ENCODE results near the gene SLC37A3. TPM values are rescaled to one million over a fixed set of nuclear protein-coding genes. Genes with fewer than 3 reads are reported as not detected.

Gene SLC37A3, protein sequence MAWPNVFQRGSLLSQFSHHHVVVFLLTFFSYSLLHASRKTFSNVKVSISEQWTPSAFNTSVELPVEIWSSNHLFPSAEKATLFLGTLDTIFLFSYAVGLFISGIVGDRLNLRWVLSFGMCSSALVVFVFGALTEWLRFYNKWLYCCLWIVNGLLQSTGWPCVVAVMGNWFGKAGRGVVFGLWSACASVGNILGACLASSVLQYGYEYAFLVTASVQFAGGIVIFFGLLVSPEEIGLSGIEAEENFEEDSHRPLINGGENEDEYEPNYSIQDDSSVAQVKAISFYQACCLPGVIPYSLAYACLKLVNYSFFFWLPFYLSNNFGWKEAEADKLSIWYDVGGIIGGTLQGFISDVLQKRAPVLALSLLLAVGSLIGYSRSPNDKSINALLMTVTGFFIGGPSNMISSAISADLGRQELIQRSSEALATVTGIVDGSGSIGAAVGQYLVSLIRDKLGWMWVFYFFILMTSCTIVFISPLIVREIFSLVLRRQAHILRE
- 31.6 TPM for polyA plus RNA-seq (2013, experiment 1 of 2)
- polyA plus RNA-seq (2013, experiment 2 of 2): 40.2 TPM

DNA sequence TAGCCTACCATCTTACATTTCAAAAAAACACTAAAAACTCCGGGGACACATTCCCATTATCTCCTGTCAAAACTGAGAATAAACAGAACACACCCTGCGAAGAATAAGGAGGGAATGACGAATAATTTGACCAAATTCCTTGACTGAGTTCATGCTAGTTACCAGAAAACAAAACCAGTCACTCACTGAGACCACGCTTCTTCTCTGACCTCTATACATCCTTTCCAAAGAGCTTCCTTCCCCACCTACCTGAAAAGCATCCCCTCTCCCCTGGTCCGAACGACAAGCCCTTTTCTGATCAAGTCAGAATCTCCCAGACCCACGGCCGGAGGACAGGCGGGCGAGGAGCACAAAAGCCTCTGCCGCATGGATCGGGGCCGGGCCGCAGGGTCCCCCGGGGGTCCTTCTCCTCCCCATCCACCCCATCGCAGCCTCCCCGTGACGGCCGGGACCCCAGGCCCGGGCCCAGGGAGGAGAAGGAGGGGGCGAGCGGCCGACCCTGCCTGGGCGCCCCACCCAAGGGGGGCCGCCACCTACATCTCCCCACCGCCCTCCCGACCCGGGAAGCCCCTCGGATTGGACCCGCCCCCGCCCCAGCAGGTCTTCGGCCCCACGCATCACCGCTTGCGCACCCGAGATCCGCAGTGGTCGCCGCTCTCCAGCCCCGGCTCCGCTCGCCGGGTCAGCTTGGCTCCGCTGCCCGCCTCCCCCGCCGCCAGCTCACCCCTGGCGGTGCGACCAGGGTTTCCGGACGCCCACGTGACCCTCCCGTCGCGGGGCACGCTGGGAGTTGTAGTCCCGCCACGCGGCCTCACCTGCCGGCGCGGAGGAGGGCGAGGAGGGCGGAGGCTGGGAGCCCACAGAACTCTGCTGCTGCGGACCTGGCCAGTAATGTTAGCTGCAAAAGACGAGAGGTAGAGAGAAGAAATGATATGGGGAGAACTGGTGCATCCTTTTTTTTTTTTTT lies at the start of gene SLC37A3:
TSS of gene SLC37A3 (minus strand) at position 747 of the 967 bp plus-strand sequence. CDS start 16,004 bp downstream, outside the sequence.
- Histone ChIP-seq H3K9ac (ENCODE audit: low read depth, low read length) (peak within 1 kb of the TSS; percentile 70), H3K4me3 (ENCODE audit: low read length) (peak within 1 kb of the TSS; percentile 78), H3K4me1 (ENCODE audit: insufficient read depth, low read length) (peaks cover 7% of the 10 kb centered on the region; the same call in 1 of the 2 replicates), H3K36me3 (ENCODE audit: insufficient read depth, low read length) (no peaks in the 10 kb centered on the region), H3K27me3 (ENCODE audit: insufficient read depth, low read length) (no peaks in the 10 kb centered on the region), H3K9me3 (ENCODE audit: insufficient read depth, low read depth, low read length) (no peaks in the 10 kb centered on the region), H3K27ac (ENCODE audit: low read depth, low read length) (0 out of 2 replicates have a peak within 1 kb of the TSS, but pooled peaks have one; percentile 26)
- WGBS: 1% methylated on average over 66 of the region's 66 CpGs

DNA sequence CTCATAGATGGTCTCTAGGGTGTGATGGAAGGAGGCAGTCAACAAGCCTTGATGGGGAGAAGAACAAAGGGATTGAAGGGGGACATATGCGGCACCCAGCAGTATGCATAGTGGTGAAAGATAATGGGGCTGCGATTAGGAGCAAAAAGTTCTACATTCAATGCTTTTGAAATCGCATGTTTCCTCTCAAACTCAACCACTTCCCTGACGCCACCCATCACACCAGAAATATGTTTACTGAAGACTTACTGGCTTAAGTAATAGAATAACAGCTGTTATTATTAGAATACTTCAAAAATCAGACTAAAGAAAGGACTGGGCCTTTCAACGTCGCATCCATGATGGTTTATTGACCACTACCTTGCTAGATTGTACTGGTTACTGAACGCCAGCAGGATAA lies 49.5 kb upstream of the SLC37A3 start:
- H3K9ac ChIP-seq (ENCODE audit: low read depth, low read length): no peak overlapping the region
- H3K36me3 ChIP-seq (ENCODE audit: insufficient read depth, low read length): peaks cover 4% of the 10 kb centered on the region
- H3K9me3 ChIP-seq (ENCODE audit: insufficient read depth, low read depth, low read length): no peaks in the 10 kb centered on the region
- H3K4me3 ChIP-seq (ENCODE audit: low read length): no peak overlapping the region
- H3K27me3 ChIP-seq (ENCODE audit: insufficient read depth, low read length): no peaks in the 10 kb centered on the region
- peaks cover 21% of the 10 kb centered on the region for H3K4me1 ChIP-seq (ENCODE audit: insufficient read depth, low read length)
- peak overlapping the region; percentile 59; the same call in 1 of the 2 replicates for H3K27ac ChIP-seq (ENCODE audit: low read depth, low read length)
- WGBS: 68% methylated on average over 6 of the region's 7 CpGs

DNA sequence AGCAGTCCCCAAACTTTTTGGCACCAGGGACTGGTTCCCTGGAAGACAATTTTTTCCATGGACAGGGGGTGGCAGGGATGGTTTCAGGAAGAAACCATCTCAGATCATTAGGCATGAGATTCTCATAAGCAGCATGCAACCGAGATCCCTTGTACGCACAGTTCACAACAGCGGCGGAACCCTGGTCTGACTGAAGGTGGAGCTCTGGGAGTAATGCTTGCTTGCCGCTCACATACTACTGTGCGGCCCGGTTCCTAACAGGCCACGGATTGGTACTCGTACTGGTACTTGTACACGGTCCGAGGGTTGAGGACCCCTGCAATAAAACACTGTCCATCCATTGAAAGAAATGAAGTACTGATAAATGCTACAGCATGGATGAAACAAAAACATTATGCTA lies 48.1 kb upstream of the SLC37A3 start:
- no peaks in the 10 kb centered on the region for H3K9me3 ChIP-seq (ENCODE audit: insufficient read depth, low read depth, low read length)
- no peaks in the 10 kb centered on the region for H3K27me3 ChIP-seq (ENCODE audit: insufficient read depth, low read length)
- H3K4me1 ChIP-seq (ENCODE audit: insufficient read depth, low read length): peaks cover 19% of the 10 kb centered on the region
- 94% methylated on average over 11 of the region's 11 CpGs for WGBS
- no peak overlapping the region for H3K4me3 ChIP-seq (ENCODE audit: low read length)
- no peak overlapping the region for H3K9ac ChIP-seq (ENCODE audit: low read depth, low read length)
- no peaks in the 10 kb centered on the region for H3K36me3 ChIP-seq (ENCODE audit: insufficient read depth, low read length)
- no peak overlapping the region for H3K27ac ChIP-seq (ENCODE audit: low read depth, low read length)

DNA sequence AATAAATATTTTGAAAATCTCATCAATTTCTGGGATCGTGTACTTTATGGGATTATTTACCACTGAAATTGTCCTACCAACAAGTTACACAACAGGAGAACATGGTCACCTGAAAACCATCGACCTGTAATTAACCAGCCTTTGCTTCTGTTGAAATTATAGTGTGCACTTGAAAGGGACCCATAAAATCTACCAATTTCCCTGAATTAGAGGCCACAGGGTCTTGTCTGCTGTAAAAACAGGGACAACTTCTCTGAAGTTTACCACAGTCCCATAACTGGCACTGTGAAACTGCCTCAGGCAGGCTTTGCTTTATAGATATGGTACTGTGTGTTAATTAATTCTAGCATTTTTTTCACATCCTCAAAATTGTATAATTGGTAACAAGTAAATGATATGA lies 43.2 kb upstream of the SLC37A3 start:
- H3K27me3 ChIP-seq (ENCODE audit: insufficient read depth, low read length): no peaks in the 10 kb centered on the region
- H3K36me3 ChIP-seq (ENCODE audit: insufficient read depth, low read length): no peaks in the 10 kb centered on the region
- H3K4me3 ChIP-seq (ENCODE audit: low read length): no peak overlapping the region
- H3K9me3 ChIP-seq (ENCODE audit: insufficient read depth, low read depth, low read length): no peaks in the 10 kb centered on the region
- WGBS: 100% methylated on average over 2 of the region's 2 CpGs
- no peaks in the 10 kb centered on the region for H3K4me1 ChIP-seq (ENCODE audit: insufficient read depth, low read length)
- H3K9ac ChIP-seq (ENCODE audit: low read depth, low read length): no peak overlapping the region
- H3K27ac ChIP-seq (ENCODE audit: low read depth, low read length): no peak overlapping the region

DNA sequence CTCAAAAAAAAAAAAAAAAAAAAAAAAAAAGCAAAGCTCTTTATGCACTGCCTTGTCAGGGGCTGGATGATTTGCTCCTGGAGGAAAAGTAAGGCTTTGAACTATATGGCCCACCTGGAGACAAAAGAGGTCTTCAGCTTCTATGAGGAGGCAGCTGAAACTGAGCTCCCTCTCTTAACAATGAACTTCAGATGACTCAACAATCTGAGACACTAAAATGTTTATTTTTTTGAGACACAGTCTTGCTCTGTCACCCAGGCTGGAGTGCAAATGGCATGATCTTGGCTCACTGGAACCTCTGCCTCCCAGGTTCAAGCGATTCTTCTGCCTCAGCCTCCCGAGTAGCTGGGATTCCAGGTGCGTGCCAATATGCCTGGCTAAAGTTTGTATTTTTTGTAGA lies 42.3 kb upstream of the SLC37A3 start:
- Histone ChIP-seq H3K36me3 (ENCODE audit: insufficient read depth, low read length) (no peaks in the 10 kb centered on the region), H3K9me3 (ENCODE audit: insufficient read depth, low read depth, low read length) (no peaks in the 10 kb centered on the region), H3K27me3 (ENCODE audit: insufficient read depth, low read length) (no peaks in the 10 kb centered on the region), H3K9ac (ENCODE audit: low read depth, low read length) (no peak overlapping the region), H3K27ac (ENCODE audit: low read depth, low read length) (no peak overlapping the region), H3K4me1 (ENCODE audit: insufficient read depth, low read length) (no peaks in the 10 kb centered on the region), H3K4me3 (ENCODE audit: low read length) (no peak overlapping the region)
- 86% methylated on average over 3 of the region's 3 CpGs for WGBS

DNA sequence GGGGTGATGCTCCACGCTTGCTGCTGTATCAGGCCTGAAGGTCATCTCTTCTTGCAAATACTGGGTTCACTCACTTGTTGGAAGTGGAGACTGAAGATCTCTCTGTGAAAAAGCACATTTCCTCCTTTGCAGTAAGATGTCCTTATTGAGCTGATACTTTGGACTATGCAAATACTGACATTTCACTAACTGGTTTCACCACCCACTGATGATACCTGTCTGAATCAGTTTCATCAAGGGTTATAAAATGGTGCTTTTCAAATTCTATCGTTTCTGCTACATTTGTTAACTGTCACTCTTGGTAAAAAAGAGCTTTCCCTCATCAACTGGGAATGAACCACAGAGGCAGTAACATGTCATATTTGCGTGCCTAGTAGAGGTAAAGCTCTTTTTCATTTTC lies 41.0 kb upstream of the SLC37A3 start:
- 98% methylated on average over 3 of the region's 3 CpGs for WGBS
- no peaks in the 10 kb centered on the region for H3K9me3 ChIP-seq (ENCODE audit: insufficient read depth, low read depth, low read length)
- H3K9ac ChIP-seq (ENCODE audit: low read depth, low read length): no peak overlapping the region
- no peak overlapping the region for H3K27ac ChIP-seq (ENCODE audit: low read depth, low read length)
- H3K36me3 ChIP-seq (ENCODE audit: insufficient read depth, low read length): no peaks in the 10 kb centered on the region
- H3K4me1 ChIP-seq (ENCODE audit: insufficient read depth, low read length): no peaks in the 10 kb centered on the region
- no peaks in the 10 kb centered on the region for H3K27me3 ChIP-seq (ENCODE audit: insufficient read depth, low read length)
- H3K4me3 ChIP-seq (ENCODE audit: low read length): no peak overlapping the region

DNA sequence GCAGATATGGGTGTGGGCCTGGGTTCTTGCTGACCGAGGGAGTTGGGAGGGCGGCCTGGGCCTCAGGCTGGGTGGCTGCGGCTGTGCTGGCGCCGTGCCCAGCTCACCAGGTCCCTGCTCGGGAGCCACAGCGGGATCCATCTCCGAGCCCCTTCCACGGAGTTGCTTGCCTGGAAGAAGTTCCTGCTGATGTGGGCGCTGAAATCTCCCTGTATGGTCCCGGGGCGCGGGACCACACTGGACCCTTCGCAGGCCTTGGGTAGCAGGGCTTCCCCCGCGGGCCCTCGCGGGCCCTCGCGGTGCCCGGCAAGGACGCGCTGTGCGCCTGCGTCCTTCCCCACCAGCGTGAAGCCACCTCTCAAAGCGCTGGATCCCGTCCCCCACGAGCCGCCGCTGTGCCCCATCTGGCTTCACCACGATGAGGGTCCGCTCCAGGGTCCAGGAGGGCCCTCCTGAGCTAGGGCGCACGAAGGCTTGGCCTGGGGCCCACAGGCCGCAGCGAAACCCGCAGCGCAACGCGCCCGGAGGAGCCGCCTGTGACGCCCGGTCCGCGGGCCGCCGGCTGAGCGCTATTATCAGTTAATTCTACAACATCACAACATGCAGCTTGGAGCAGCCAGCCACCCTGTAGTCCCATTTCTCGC lies 37.0 kb upstream of the SLC37A3 start:
- H3K27me3 ChIP-seq (ENCODE audit: insufficient read depth, low read length): no peaks in the 10 kb centered on the region
- no peak overlapping the region for H3K4me3 ChIP-seq (ENCODE audit: low read length)
- 95% methylated on average over 51 of the region's 51 CpGs for WGBS
- H3K9ac ChIP-seq (ENCODE audit: low read depth, low read length): no peak overlapping the region
- H3K27ac ChIP-seq (ENCODE audit: low read depth, low read length): no peak overlapping the region
- H3K9me3 ChIP-seq (ENCODE audit: insufficient read depth, low read depth, low read length): no peaks in the 10 kb centered on the region; the same call in 1 of the 2 replicates
- H3K36me3 ChIP-seq (ENCODE audit: insufficient read depth, low read length): no peaks in the 10 kb centered on the region
- H3K4me1 ChIP-seq (ENCODE audit: insufficient read depth, low read length): no peaks in the 10 kb centered on the region

DNA sequence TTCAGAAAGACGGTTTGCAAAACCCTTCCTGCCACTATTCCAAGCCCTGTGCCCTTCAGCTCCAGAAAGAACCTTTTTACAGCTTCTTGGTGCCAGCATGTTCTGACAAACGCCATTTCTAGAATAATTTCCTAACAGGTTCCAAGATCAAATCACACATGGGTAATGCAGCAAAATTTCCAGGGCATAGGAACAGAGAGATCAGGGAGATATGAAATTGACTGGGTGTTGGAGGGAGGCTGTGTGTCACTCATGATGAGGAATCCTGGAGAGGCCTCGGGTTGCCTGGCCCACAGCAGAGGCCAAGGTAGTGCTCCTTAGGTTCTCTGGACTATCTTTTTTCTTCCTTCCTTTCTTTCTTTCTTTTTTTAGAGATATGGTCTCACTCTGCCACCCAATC lies 35.1 kb upstream of the SLC37A3 start:
- Histone ChIP-seq H3K36me3 (ENCODE audit: insufficient read depth, low read length) (no peaks in the 10 kb centered on the region), H3K9ac (ENCODE audit: low read depth, low read length) (no peak overlapping the region), H3K4me3 (ENCODE audit: low read length) (no peak overlapping the region), H3K9me3 (ENCODE audit: insufficient read depth, low read depth, low read length) (no peaks in the 10 kb centered on the region; the same call in 1 of the 2 replicates), H3K27ac (ENCODE audit: low read depth, low read length) (no peak overlapping the region), H3K4me1 (ENCODE audit: insufficient read depth, low read length) (no peaks in the 10 kb centered on the region), H3K27me3 (ENCODE audit: insufficient read depth, low read length) (no peaks in the 10 kb centered on the region)
- WGBS: 94% methylated on average over 3 of the region's 3 CpGs

DNA sequence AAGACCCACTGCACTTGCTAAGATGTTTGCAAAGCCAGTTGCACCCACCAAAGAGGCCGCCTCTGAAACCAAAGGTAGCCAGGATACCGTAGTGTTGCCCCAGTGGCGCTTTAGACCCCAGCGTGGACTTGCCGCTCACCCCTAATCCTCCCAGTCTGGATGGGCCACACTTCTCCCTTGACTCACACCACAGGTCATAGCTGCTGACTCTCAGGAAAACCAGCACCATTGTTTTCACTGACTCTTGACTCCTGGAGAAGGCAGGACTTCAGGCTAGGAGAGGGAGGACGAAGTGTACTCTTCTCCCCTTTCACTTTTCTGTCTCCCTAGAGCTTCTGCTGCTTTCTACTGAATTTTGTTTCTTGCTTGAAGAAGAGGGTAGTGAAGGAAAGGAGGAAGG lies 27.8 kb upstream of the SLC37A3 start:
- H3K9me3 ChIP-seq (ENCODE audit: insufficient read depth, low read depth, low read length): no peaks in the 10 kb centered on the region; the same call in 1 of the 2 replicates
- no peak overlapping the region for H3K27ac ChIP-seq (ENCODE audit: low read depth, low read length)
- H3K36me3 ChIP-seq (ENCODE audit: insufficient read depth, low read length): peaks cover 11% of the 10 kb centered on the region; the same call in 1 of the 2 replicates
- no peak overlapping the region for H3K9ac ChIP-seq (ENCODE audit: low read depth, low read length)
- no peak overlapping the region for H3K4me3 ChIP-seq (ENCODE audit: low read length)
- H3K27me3 ChIP-seq (ENCODE audit: insufficient read depth, low read length): no peaks in the 10 kb centered on the region
- 96% methylated on average over 5 of the region's 6 CpGs for WGBS
- no peaks in the 10 kb centered on the region for H3K4me1 ChIP-seq (ENCODE audit: insufficient read depth, low read length)

DNA sequence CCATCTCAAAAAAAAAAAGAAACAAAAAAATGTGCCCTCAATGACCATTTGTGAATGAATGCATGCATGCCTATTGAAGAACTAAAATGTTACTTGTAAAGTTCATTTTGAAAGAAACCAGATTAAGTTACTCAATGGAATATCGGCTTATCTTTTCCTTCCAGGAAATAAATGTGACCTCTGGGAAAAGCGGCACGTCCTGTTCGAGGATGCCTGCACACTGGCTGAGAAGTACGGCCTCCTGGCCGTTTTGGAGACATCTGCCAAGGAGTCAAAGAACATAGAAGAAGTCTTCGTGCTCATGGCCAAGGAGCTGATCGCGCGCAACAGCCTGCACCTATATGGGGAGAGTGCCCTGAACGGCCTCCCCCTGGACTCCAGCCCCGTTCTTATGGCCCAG lies 27.4 kb upstream of the SLC37A3 start:
- H3K9me3 ChIP-seq (ENCODE audit: insufficient read depth, low read depth, low read length): no peaks in the 10 kb centered on the region; the same call in 1 of the 2 replicates
- WGBS: 96% methylated on average over 12 of the region's 12 CpGs
- H3K4me3 ChIP-seq (ENCODE audit: low read length): no peak overlapping the region
- H3K27ac ChIP-seq (ENCODE audit: low read depth, low read length): no peak overlapping the region
- H3K36me3 ChIP-seq (ENCODE audit: insufficient read depth, low read length): peaks cover 11% of the 10 kb centered on the region; the same call in 1 of the 2 replicates
- no peaks in the 10 kb centered on the region for H3K4me1 ChIP-seq (ENCODE audit: insufficient read depth, low read length)
- no peaks in the 10 kb centered on the region for H3K27me3 ChIP-seq (ENCODE audit: insufficient read depth, low read length)
- no peak overlapping the region for H3K9ac ChIP-seq (ENCODE audit: low read depth, low read length)
